ENCODE data around the gene KRI1. TPM values are rescaled to one million over a fixed set of nuclear protein-coding genes. Genes with fewer than 3 reads are reported as not detected.

The KRI1 gene
- total RNA-seq, 1 donor from 2014 or later, result 21.9 TPM

DNA sequence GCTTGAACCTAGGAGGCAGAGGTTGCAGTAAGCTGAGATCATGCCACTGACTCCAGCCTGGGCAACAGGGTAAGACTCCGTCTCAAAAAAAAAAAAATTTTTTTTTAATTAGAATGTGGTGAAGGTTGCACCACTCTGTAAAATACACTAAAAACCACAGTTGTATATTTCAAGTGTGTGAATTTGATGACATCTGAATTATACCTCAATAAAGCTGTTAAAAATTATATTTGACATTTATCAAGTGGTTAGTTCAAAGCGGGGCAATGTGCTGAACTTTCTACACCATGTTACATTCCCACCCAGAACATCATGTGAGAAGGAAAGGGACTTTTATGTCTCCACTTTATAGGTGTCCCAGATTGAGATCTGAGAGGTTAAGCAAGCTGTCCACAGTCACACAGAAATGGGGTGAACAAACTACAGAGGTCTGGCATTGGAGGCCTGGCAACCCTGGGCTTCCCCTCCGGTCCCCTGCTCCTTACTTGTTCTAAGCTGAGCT is 42.6 kb downstream of the KRI1 start:
- Histone ChIP-seq H3K4me3 (no peak overlapping the region), H3K4me1 (peaks cover 0 to 1% of the 10 kb centered on the region in 2 donors), H3K9me3 (no peaks in the 10 kb centered on the region), H3K27ac (no peak overlapping the region), H3K27me3 (peaks cover 4% of the 10 kb centered on the region), H3K36me3 (no peaks in the 10 kb centered on the region)
- DNase-seq (ENCODE audit: low spot score in 2 of 2), result no peak
- no peak for TF ChIP-seq CTCF (IDR thresholded peaks at IDR 0.05)
- intact Hi-C loops (cut with DNase I), result no loop called here

DNA sequence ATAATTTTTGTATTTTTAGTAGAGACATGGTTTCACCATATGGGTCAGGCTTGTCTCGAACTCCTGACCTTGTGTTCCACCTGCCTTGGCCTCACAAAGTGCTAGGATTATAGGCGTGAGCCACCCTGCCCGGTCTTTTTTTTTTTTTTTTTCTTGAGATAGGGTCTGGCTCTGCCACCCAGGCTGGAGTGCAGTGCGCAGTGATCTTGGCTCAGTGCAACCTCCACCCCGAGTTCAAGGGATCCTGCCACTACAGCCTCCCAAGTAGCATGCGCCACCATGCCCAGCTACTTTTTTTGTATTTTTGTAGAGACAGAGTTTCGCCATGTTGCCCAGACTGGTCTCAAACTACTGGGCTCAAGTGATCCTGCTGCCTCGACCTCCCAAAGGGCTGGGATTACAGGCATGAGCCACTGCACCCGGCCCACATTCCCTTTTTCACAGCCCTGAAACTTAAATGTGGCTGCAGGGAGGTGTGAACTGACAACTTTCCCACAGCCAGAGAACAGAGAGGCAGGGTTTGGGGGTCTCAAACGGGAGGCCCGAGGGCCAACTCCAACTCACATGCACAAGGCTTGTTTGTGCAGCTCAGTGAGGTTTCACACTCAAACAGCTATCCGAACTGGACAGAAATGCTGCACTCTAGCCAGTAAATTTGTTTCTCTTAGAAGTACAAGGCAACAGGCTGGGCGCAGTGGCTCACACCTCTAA is 44.2 kb downstream of the KRI1 start:
- intact Hi-C loops (cut with DNase I), result no loop called here
- Histone ChIP-seq H3K27ac (no peak overlapping the region), H3K36me3 (no peaks in the 10 kb centered on the region), H3K9me3 (no peaks in the 10 kb centered on the region), H3K27me3 (peaks cover 4% of the 10 kb centered on the region), H3K4me1 (peaks cover 4 to 9% of the 10 kb centered on the region in 2 donors), H3K4me3 (no peak overlapping the region)
- no peak for TF ChIP-seq CTCF (IDR thresholded peaks at IDR 0.05)
- no peak for DNase-seq (ENCODE audit: low spot score in 2 of 2)

- Histone ChIP-seq H3K27me3 (peaks cover 4% of the 10 kb centered on the region), H3K36me3 (no peaks in the 10 kb centered on the region), H3K27ac (no peak overlapping the region), H3K4me1 (peaks cover 4 to 9% of the 10 kb centered on the region in 2 donors), H3K9me3 (no peaks in the 10 kb centered on the region), H3K4me3 (no peak overlapping the region)
- no peak for DNase-seq (ENCODE audit: low spot score in 2 of 2)
- intact Hi-C loops (cut with DNase I), result no loop called here
- no peak for TF ChIP-seq CTCF (IDR thresholded peaks at IDR 0.05)
Measured at GRCh38 chr19:10520652-10521318, 45.0 kb downstream of the KRI1 start.

- H3K4me1 ChIP-seq, result peaks cover 4 to 9% of the 10 kb centered on the region in 2 donors
- H3K9me3 ChIP-seq, result no peaks in the 10 kb centered on the region
- no peaks in the 10 kb centered on the region for H3K36me3 ChIP-seq
- no peak for TF ChIP-seq CTCF (IDR thresholded peaks at IDR 0.05)
- no peak overlapping the region for H3K4me3 ChIP-seq
- H3K27ac ChIP-seq, result no peak overlapping the region
- peaks cover 4% of the 10 kb centered on the region for H3K27me3 ChIP-seq
- no peak for DNase-seq (ENCODE audit: low spot score in 2 of 2)
- intact Hi-C loops (cut with DNase I), result no loop called here
Measured at GRCh38 chr19:10519421-10519820, 46.4 kb downstream of the KRI1 start.

DNA sequence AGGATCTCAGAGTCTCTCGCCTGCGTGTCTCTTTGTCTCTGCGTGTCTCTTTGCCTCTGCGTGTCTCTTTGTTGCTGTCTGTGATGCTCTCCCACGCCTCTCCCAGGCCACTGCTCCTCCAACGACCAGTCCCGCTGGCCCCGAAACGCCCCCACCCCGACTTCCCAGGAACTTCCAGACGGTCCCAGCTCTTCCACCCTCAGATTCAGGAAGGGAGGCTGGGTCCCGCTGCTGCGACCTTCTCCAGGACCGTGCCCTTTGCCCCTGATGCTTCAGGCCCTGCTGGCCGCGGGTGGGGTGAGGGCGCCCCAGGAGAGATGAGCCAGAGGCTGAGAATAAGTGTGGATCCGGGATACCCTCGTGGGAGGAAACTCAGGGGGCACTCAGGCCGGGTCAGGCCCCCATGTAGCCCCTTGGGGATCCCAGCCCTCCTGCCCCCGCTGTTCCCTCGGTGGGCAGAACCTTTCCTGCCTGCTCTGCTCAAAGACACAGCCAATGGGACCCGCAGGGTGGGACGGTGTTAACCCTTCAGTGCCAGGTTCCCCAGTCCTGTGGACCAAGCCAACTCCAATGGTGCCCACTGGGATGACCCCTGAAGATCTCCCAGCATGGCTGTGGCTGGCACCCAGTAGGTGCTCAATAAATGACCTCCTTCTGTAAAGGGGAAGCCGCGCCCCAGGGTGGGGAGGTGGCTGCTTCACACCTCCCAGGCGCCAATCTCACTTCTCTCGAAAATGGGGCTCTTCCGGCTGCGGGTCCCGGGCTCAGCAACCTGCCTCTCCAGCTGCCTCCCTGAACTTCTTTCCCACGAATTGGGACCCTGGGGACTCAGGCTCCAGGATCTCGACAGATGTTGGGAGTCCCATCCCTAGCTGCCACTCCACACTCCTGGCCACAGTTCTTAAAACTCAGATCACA is 47.1 kb downstream of the KRI1 start:
- Histone ChIP-seq H3K36me3 (no peaks in the 10 kb centered on the region), H3K4me3 (peak overlapping the region; percentile 21 to 53), H3K4me1 (peaks cover 4 to 9% of the 10 kb centered on the region in 2 donors), H3K9me3 (no peaks in the 10 kb centered on the region), H3K27ac (no peak overlapping the region), H3K27me3 (peaks cover 4% of the 10 kb centered on the region)
- TF ChIP-seq CTCF (IDR thresholded peaks at IDR 0.05), result no peak
- intact Hi-C loops (cut with DNase I), result no loop called here
- no peak for DNase-seq (ENCODE audit: low spot score in 2 of 2)
